HG03095 (cell line): ENCODE results near the gene ATP6V1B1.
"Not testable (repeated sequence)": the region's sequence is repeated elsewhere in the genome, so short reads cannot be mapped to it uniquely, and the experiment has no call there.

Source experiments
- ATAC-seq: cut with Tn5 transposase; IDR thresholded peaks from one replicate; pipeline ENCODE4 v1.9.1; 2021; ENCODE audit warnings: moderate library complexity; ENCODE audit not compliant: unreplicated experiment

The ATP6V1B1 gene

DNA sequence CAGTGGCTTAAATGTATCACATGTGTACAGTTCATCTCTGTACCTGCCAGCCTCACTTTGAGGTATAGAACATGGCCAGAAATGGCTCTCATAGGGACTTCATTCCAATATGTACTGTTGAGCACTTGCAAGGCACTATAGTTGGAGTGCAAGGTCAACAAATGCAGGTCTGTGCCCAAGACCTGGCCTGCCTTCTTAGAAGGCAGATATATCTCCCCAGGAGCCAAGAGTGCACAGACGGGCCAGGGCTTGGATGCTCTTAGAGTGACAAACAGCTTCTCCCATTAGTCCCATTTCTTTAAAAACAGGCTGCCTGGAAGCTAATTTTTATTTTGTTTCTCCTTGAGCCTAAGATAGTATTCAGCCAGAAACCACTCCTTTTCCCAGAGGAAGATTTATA, 51.7 kb downstream of the ATP6V1B1 start:
- ATAC-seq, result no peak

- no peak for ATAC-seq
Observed at GRCh38 chr2:70988151-70988550, 52.5 kb downstream of the ATP6V1B1 start.

- ATAC-seq, result no peak
Observed at GRCh38 chr2:70988726-70989648, 53.3 kb downstream of the ATP6V1B1 start.

DNA sequence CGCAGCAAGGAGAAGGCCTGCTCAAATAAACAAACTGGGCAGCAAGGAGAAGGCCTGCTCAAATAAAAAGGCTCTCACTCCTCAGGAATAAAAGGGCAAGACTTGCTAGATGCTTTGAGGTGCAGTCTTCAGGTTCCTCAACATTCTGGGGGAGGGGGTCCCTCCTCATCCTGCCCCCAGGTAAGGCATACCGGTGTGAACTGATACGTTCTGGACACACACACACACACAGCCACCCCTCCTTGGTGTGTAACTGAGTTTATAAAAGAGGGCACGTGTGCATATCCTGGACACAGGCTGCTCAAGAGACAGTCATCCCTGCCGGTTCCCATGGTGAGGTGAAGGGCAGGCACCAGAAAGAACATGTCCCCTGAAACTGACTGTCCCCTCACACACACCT, 54.5 kb downstream of the ATP6V1B1 start:
- no peak for ATAC-seq

DNA sequence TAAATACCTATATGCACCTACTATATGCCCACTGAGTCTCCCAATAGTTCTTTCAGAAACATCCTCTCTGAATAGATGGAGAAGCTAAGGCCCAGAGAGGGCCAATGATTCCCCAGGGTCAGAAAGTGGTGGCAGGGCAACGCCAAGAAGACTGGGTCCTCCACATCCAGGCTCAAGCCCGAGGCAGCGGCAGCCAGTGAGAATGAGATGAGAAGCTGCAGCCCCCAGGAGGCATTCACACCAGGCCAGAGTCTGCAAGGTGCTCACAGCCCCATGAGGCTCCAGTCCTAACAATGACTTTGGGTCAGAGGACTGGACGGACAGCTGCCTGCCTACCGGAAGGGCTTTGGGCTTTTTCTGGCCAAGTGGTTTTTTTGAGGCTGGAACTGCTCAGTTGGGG, 55.4 kb downstream of the ATP6V1B1 start:
- ATAC-seq, result no peak

GRCh38 chr2:70991742-70992141, 56.0 kb downstream of the ATP6V1B1 start:
- no peak for ATAC-seq

GRCh38 chr2:70992945-70993853, 57.5 kb downstream of the ATP6V1B1 start:
- ATAC-seq, result no peak

DNA sequence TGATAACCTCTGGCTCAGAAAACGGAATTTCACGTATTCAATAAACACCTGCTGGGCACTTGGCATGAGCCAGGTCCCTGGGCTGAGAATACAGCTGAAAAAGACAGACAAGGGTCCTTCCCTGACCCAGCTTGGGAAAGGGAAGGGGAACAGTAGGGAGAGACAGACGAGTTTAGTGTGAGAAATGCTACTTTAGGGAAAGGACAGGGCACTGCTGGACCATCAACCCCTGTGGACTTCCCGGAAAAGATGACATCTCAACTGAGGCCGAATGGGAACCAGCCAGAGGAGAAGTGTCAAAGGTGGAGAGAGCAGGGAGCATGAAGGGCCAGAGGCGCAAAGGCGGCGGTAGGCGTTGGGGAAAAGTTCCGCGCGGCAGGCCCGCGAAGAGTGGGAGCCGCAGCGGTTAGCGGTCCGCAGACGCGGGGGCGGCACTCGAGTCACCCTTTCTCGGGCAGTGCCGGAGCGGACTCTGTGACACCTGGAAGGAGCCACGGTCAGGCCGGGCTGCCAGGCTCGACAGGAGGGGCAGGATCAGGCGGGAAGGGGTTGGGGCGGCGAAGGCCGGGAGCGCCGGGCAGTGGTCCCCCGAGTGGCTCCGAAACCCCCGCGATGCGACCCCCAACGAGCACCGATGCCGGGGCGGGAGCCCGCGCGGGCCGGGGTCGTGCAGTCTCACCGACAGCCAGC, 58.5 kb downstream of the ATP6V1B1 start:
- peak; percentile 31 for ATAC-seq

GRCh38 chr2:70994699-70995425, 59.2 kb downstream of the ATP6V1B1 start, which contains the start of gene TEX261:
Gene TEX261, minus strand, starts transcription at chr2:70994873. Its CDS starts 116 bp downstream, at chr2:70994757.
- peak; percentile 96 for ATAC-seq

- peak; percentile 40 for ATAC-seq
Observed at GRCh38 chr2:70995426-70995729, 59.7 kb downstream of the ATP6V1B1 start.

- not testable (repeated sequence) for ATAC-seq
Observed at GRCh38 chr2:70998885-70999284, 63.2 kb downstream of the ATP6V1B1 start.

- no peak for ATAC-seq
Observed at GRCh38 chr2:70999362-70999761, 63.7 kb downstream of the ATP6V1B1 start.

GRCh38 chr2:70999931-71000330, 64.2 kb downstream of the ATP6V1B1 start:
- not testable (repeated sequence) for ATAC-seq

DNA sequence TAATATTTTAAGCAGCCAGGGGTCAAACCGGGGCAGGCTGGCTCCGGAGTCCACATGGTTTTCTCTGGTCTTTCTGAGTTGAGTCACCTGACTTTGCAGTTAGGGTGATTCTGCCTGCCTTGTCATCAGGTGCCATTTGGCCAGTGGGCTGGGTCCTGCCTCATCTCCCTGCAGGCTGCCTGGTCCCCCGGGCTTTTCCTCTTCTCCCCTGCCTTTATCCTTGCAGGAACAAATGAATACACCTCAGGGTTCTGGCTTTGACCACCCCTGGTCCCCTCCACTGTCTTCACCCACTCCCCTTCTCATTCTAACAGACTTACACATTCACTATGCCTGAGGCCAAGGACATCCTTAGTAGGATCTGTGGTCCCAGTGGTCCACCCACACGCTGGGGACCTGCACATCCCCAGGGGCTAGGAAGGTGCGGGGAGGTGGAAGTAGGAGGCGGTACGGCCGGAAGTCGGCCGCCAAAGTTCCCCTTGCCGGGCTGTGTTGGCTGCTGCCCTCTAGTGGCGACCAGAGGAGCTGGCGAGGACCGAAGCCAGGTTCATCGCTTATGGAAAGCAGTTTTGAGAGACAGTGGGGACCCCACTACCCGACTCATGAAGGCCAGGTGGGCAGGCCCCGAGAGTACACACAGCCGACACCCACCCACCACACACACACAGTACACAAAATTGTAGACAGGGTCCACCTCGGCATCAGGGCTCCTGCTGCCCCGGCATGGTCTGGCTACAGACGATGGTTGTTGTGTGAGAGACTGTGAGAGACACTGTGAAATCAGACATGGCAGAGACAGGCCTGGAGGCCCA, 65.3 kb downstream of the ATP6V1B1 start:
- peak; percentile 86 for ATAC-seq

GRCh38 chr2:71001592-71001927, 65.9 kb downstream of the ATP6V1B1 start:
- no peak for ATAC-seq

- ATAC-seq, result no peak
Observed at GRCh38 chr2:71001981-71002570, 66.4 kb downstream of the ATP6V1B1 start.

DNA sequence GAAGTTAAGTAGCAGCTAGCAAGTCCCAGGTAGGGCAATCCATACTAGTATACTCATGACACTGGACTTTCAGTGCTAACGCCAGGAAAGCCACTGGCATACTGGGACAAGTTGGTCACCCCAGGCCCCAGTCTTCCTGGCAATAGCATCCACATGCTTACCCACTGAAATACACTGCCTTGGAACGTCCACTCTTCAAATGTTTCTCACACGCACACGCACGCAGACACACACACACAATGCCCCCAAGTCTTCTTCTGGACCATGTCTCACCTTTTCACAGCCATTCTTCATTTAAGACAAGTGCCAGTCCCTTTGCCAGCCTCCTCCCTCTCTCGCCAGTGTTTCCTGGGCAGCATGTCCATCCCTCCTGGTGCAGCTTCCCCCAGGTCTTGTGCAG, 67.7 kb downstream of the ATP6V1B1 start:
- no peak for ATAC-seq

DNA sequence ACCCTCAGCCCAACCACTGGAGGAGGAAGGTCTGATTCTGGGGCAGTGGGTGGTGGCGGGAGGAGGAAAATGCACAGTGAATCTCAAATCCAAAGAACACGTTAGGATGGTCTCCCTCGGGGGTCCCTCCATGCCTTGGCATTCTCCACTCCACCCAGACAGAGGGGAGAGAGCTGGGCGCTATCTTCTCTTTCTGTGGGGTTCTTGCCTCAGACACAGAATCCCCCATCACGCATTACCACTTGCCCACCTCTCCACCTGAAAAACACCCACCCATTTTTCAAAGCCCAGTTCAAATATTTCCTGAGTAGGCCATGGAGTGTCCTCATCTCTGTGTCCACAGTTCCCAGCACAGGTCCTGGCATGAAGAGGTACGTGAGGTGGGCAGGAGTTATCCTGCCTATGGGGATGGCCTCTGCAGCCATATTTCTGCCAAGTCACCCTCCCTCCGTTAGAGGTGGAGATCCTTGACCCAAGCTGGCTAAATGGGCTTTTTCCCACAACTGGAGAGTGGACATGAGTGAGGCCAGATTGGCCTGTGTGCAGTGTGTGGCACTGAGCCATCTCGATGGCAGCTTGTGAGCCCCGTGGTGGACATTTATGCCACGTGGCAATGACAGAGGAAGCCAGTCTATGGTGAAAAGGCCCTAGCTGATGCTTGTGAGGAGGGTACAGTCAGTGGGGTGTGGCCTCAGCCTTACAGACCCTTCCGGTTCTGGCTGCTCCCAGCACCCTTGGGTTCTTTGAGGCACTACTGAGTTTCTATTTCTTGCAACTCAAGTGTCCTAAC, 68.5 kb downstream of the ATP6V1B1 start:
- no peak for ATAC-seq

- no peak for ATAC-seq
Observed at GRCh38 chr2:71004857-71005256, 69.2 kb downstream of the ATP6V1B1 start.
